H1 (cell line): Measurements from ENCODE around the gene CUL1. TPM values are rescaled to one million over a fixed set of nuclear protein-coding genes. Genes with fewer than 3 reads are reported as not detected.

Experiments used
- CTCF ChIA-PET: fragments of 300-600 bp; sonication (Branson Sonifier 250); formaldehyde crosslinking; loops from one replicate; lab custom pipeline; 2021; ENCODE audit not compliant: partially characterized antibody; lab: Charles Lee
- POLR2A ChIA-PET: fragments of 300-600 bp; sonication (Branson Sonifier 250); formaldehyde crosslinking; loops from one replicate; lab custom pipeline; 2021; ENCODE audit warnings: inconsistent platforms; ENCODE audit not compliant: partially characterized antibody; lab: Charles Lee
- DNase-seq, 2 experiments: peaks; one replicate each; pipeline versions ENCODE4 v3.0.0 to v3.0.0-alpha.2; 2010 to 2022; ENCODE audit warnings: low spot score in 2 of 2, low read depth in 1 of 2, mixed read lengths in 1 of 2
- FAIRE-seq: peaks from 2 replicates; lab custom pipeline; 2011; peaks lifted over from hg19 to GRCh38; lab: Jason Lieb, UNC
- H2AFZ ChIP-seq: 2 replicates; pipeline ENCODE4 v1.8.1; 2012; ENCODE audit warnings: low read length, inconsistent platforms
- H2AK5ac ChIP-seq: 2 replicates; pipeline ENCODE4 v1.6.1; 2013; ENCODE audit warnings: low read depth, low read length
- H2BK120ac ChIP-seq: replicated peaks from 2 replicates; pipeline ENCODE3; 2013; ENCODE audit warnings: low read depth, low read length, inconsistent platforms
- H2BK12ac ChIP-seq: 2 replicates; pipeline ENCODE4 v1.6.1; 2013; ENCODE audit warnings: low read depth, low read length
- H2BK15ac ChIP-seq: 2 replicates; pipeline ENCODE4 v1.6.1; 2013; ENCODE audit warnings: low read length
- H2BK20ac ChIP-seq: 2 replicates; pipeline ENCODE4 v1.6.1; 2013; ENCODE audit warnings: low read length
- H2BK5ac ChIP-seq: 2 replicates; pipeline ENCODE4 v1.6.1; 2013; ENCODE audit warnings: low read depth, low read length
- H3K14ac ChIP-seq: 2 replicates; pipeline ENCODE4 v1.6.1; 2013; ENCODE audit warnings: inconsistent platforms; ENCODE audit not compliant: insufficient read length
- H3K18ac ChIP-seq: 2 replicates; pipeline ENCODE4 v1.6.1; 2013; ENCODE audit warnings: low read length; ENCODE audit errors: extremely low read depth
- H3K23ac ChIP-seq: 2 replicates; pipeline ENCODE4 v1.6.1; 2013; ENCODE audit warnings: inconsistent platforms; ENCODE audit not compliant: insufficient read length
- H3K23me2 ChIP-seq: 2 replicates; pipeline ENCODE4 v1.6.1; 2013; ENCODE audit warnings: low read depth, low read length
- H3K27ac ChIP-seq: 2 replicates; pipeline ENCODE4 v1.6.1; 2011; ENCODE audit warnings: low read depth, low read length, inconsistent platforms
- H3K27me3 ChIP-seq, 4 experiments: replicated peaks in 1 of 4; 1 replicate in 1 of 4; 2 replicates in 3 of 4; pipeline versions ENCODE4 v1.6.1 to v1.8.1; 2011 to 2013; ENCODE audit warnings: low read length in 3 of 4, mild to moderate bottlenecking in 3 of 4, inconsistent platforms in 2 of 4, mixed read lengths in 2 of 4, moderate library complexity in 1 of 4; ENCODE audit not compliant: control insufficient read depth in 3 of 4, insufficient read depth in 3 of 4; ENCODE audit errors: extremely low read depth in 1 of 4
- H3K36me3 ChIP-seq, 4 experiments: 2 replicates each; pipeline versions ENCODE4 v1.6.1 to v1.8.1; 2011 to 2013; ENCODE audit warnings: mild to moderate bottlenecking in 4 of 4, low read length in 3 of 4, moderate library complexity in 2 of 4, control low read depth in 1 of 4, inconsistent platforms in 1 of 4; ENCODE audit not compliant: insufficient read depth in 4 of 4, control insufficient read depth in 2 of 4
- H3K4ac ChIP-seq: replicated peaks from 2 replicates; pipeline ENCODE3; 2013; ENCODE audit warnings: low read length, low read depth, mixed read lengths, inconsistent platforms; ENCODE audit not compliant: insufficient read length
- H3K4me1 ChIP-seq, 4 experiments: replicated peaks in 1 of 4; 1 replicate in 1 of 4; 2 replicates in 3 of 4; pipeline versions ENCODE4 v1.6.1 to v1.8.1; 2011 to 2013; ENCODE audit warnings: low read length in 3 of 4, inconsistent platforms in 2 of 4, mixed read lengths in 1 of 4; ENCODE audit not compliant: insufficient read depth in 4 of 4, control insufficient read depth in 3 of 4
- H3K4me2 ChIP-seq, 2 experiments: 2 replicates each; pipeline versions ENCODE4 v1.6.1 to v1.8.1; 2011 to 2013; ENCODE audit warnings: low read depth in 2 of 2, low read length in 2 of 2, control low read depth in 1 of 2, inconsistent platforms in 1 of 2, mild to moderate bottlenecking in 1 of 2; ENCODE audit not compliant: insufficient read depth in 1 of 2
- H3K4me3 ChIP-seq, 4 experiments: fragments of 200-600, 300-600 bp in 1 of 4; sonication (generic), shearing (Covaris generic), sonication (Bioruptor Twin) in 1 of 4; 2 replicates each; pipeline versions ENCODE4 v1.5.1 to v1.8.1; 2011 to 2016; ENCODE audit warnings: low read length in 4 of 4, low read depth in 3 of 4, control low read depth in 2 of 4, inconsistent platforms in 2 of 4, mild to moderate bottlenecking in 2 of 4, mixed read lengths in 1 of 4, moderate library complexity in 1 of 4; ENCODE audit not compliant: insufficient read depth in 2 of 4; ENCODE audit errors: extremely low read depth in 1 of 4
- H3K56ac ChIP-seq: replicated peaks from 2 replicates; pipeline ENCODE3; 2013; ENCODE audit warnings: low read depth, mild to moderate bottlenecking, mixed read lengths, low read length, inconsistent platforms; ENCODE audit not compliant: insufficient read length
- H3K79me1 ChIP-seq: 2 replicates; pipeline ENCODE4 v1.6.1; 2013; ENCODE audit warnings: low read depth, low read length, control low read depth
- H3K79me2 ChIP-seq, 2 experiments: 2 replicates each; pipeline versions ENCODE4 v1.6.1 to v1.8.1; 2012 to 2013; ENCODE audit warnings: low read length in 2 of 2, mild to moderate bottlenecking in 2 of 2, inconsistent platforms in 1 of 2; ENCODE audit not compliant: insufficient read depth in 2 of 2, control insufficient read depth in 1 of 2
- H3K9ac ChIP-seq, 4 experiments: replicated peaks in 1 of 4; 1 replicate in 1 of 4; 2 replicates in 3 of 4; pipeline versions ENCODE4 v1.6.1 to v1.8.1; 2011 to 2013; ENCODE audit warnings: low read depth in 3 of 4, low read length in 3 of 4, control low read depth in 2 of 4, mild to moderate bottlenecking in 2 of 4, moderate library complexity in 2 of 4, inconsistent platforms in 1 of 4; ENCODE audit errors: extremely low read depth in 1 of 4
- H3K9me3 ChIP-seq, 2 experiments: 2 replicates each; pipeline versions ENCODE4 v1.6.1 to v1.8.1; 2012 to 2013; ENCODE audit warnings: mild to moderate bottlenecking in 2 of 2, moderate library complexity in 2 of 2, control low read depth in 1 of 2, inconsistent platforms in 1 of 2, low read depth in 1 of 2, low read length in 1 of 2, mixed read lengths in 1 of 2; ENCODE audit not compliant: insufficient read depth in 2 of 2
- H4K20me1 ChIP-seq, 2 experiments: replicated peaks in 1 of 2; 2 replicates each; pipeline versions ENCODE3 to v1.8.1; 2011 to 2013; ENCODE audit warnings: inconsistent platforms in 2 of 2, low read length in 2 of 2, mild to moderate bottlenecking in 1 of 2; ENCODE audit not compliant: insufficient read depth in 2 of 2, control insufficient read depth in 1 of 2
- H4K5ac ChIP-seq: 2 replicates; pipeline ENCODE4 v1.6.1; 2013; ENCODE audit warnings: low read length, low read depth, mixed read lengths, inconsistent platforms; ENCODE audit not compliant: insufficient read length
- H4K8ac ChIP-seq: 2 replicates; pipeline ENCODE4 v1.8.0; 2013; ENCODE audit warnings: mild to moderate bottlenecking, moderate library complexity, low read length, inconsistent platforms; ENCODE audit not compliant: insufficient read depth; ENCODE audit errors: extremely low read depth
- H4K91ac ChIP-seq: replicated peaks from 2 replicates; pipeline ENCODE3; 2013; ENCODE audit warnings: low read length, mixed read lengths, inconsistent platforms; ENCODE audit not compliant: insufficient read length
- CHD1 ChIP-seq: IDR thresholded peaks from 2 replicates; pipeline ENCODE4 v1.6.1; 2012; ENCODE audit warnings: low read depth, low read length, improper control_type of control experiment
- EZH2 ChIP-seq: fragments of 200-600 bp; sonication (generic); IDR thresholded peaks from 2 replicates; pipeline ENCODE4 v1.7.1; 2012; ENCODE audit warnings: low read depth, mild to moderate bottlenecking, moderate library complexity, low read length, inconsistent platforms; ENCODE audit not compliant: severe bottlenecking
- POLR2A ChIP-seq, 2 experiments: IDR thresholded peaks; 1 replicate in 1 of 2; 2 replicates in 1 of 2; pipeline ENCODE4 v1.6.1; 2011; ENCODE audit warnings: low read depth in 2 of 2, low read length in 2 of 2, mild to moderate bottlenecking in 2 of 2; ENCODE audit errors: control extremely low read depth in 1 of 2
- RAD21 ChIP-seq, 2 experiments: IDR thresholded peaks in 1 of 2; conservative IDR thresholded peaks in 1 of 2; 2 replicates each; pipeline ENCODE4 v1.6.1; 2011; ENCODE audit warnings: low read depth in 2 of 2, low read length in 2 of 2, improper control_type of control experiment in 1 of 2, inconsistent platforms in 1 of 2, mild to moderate bottlenecking in 1 of 2, moderate library complexity in 1 of 2
- SRF ChIP-seq: IDR thresholded peaks from 2 replicates; pipeline ENCODE4 v1.6.1; 2011; ENCODE audit warnings: mild to moderate bottlenecking, low read depth, low read length, moderate library complexity
- WGBS, 2 experiments: shearing (Covaris generic) in 1 of 2; methylation state at CpG; one replicate each; pipeline versions ENCODE4 v1.1.6 to v1.1.7; 2013 to 2015; ENCODE audit warnings: low lambda C conversion rate in 2 of 2, mixed read lengths in 2 of 2, inconsistent platforms in 1 of 2, low coverage in 1 of 2, missing lambda C conversion rate in 1 of 2; ENCODE audit not compliant: insufficient replicate concordance in 2 of 2, insufficient coverage in 1 of 2, insufficient read length in 1 of 2; ENCODE audit errors: extremely low coverage in 1 of 2, missing lambda C conversion rate in 1 of 2; 5-methylcytosine and 5-hydroxymethylcytosine counted together
- polyA plus RNA-seq, 7 experiments: library from polyadenylated mRNA; depleted of rRNA in 3 of 7; stranded (reverse) in 5 of 7; unstranded in 2 of 7; fragments of >200 nt in 5 of 7; fragments of 200-250 nt in 2 of 7; gene quantifications; 1 replicate in 5 of 7; 2 replicates in 1 of 7; 4 replicates in 1 of 7; pipeline versions ENCODE4 v1.2.1 to v1.2.3, GENCODE V29; 2011 to 2013; ENCODE audit warnings: missing spikeins in 2 of 7, mixed read lengths in 2 of 7
- total RNA-seq: library from RNA; stranded (reverse); fragmentation: NEBNext Ultra II Directional; extraction: Animal tissue kit (Norgen Biotek cat#: 25700); gene quantifications from 2 replicates; pipeline ENCODE4 v1.2.1, GENCODE V29; 2021

Gene CUL1
- total and polyA plus RNA-seq, 2 of the 8 experiments (the other 6 are each of a cell fraction or from before 2014, with no cell fraction given): 33.0 to 77.3 TPM

- Histone ChIP-seq H2AK5ac (no peak overlapping the region), H2BK20ac (no peak overlapping the region), H3K4me2 (peak overlapping the region in 1 of 2 experiments; percentile 36; a peak in 1 of 4 replicates), H3K36me3 (peaks cover 0 to 6% (median 2%) of the 10 kb centered on the region in 4 experiments; a peak in 3 of 8 replicates), H2BK15ac (no peak overlapping the region), H3K27me3 (no peaks in the 10 kb centered on the region), H3K79me1 (peaks cover 6% of the 10 kb centered on the region; the same call in 1 of the 2 replicates), H4K20me1 (no peaks in the 10 kb centered on the region), H3K79me2 (peaks cover 0 to 53% of the 10 kb centered on the region in 2 experiments; a peak in 2 of 4 replicates), H3K9ac (no peak overlapping the region; a peak in 1 of 7 replicates), H4K8ac (no peak overlapping the region), H3K56ac (no peak overlapping the region), H2AFZ (no peak overlapping the region), H3K18ac (no peak overlapping the region), H4K91ac (no peak overlapping the region), H3K4me3 (no peak overlapping the region), H3K4me1 (peaks cover 5 to 10% (median 8%) of the 10 kb centered on the region in 4 experiments; a peak in 6 of 7 replicates), H4K5ac (no peak overlapping the region), H3K27ac (no peak overlapping the region), H3K14ac (no peak overlapping the region), H2BK5ac (no peak overlapping the region), H3K9me3 (no peaks in the 10 kb centered on the region; a peak in 1 of 4 replicates), H2BK12ac (no peak overlapping the region), H3K23me2 (no peaks in the 10 kb centered on the region), H3K4ac (no peak overlapping the region), H2BK120ac (no peak overlapping the region), H3K23ac (no peak overlapping the region)
- CTCF ChIA-PET: interaction anchor here (0.5 to 4.2 kb wide), 25 partner anchors 9 to 235 kb away, joined by 3 to 35 read pairs (median 4); no protein-coding TSS in a partner anchor
- DNase-seq (peak; percentile 68 to 79), FAIRE-seq (peak; percentile 94)
- 13% methylated on average over 3 of the region's 3 CpGs; no CpG with 5 or more reads in 1 of the 2 experiments for WGBS, 2 experiments
- POLR2A ChIA-PET: interaction anchor here (0.6 to 2.2 kb wide), 8 partner anchors 19 to 142 kb away, joined by 3 to 21 read pairs (median 3); partner anchors contain the start of gene CUL1
- TF ChIP-seq RAD21 (IDR thresholded peaks at IDR 0.05 in 1 of 2, conservative IDR thresholded peaks at IDR 0.05 in 1 of 2; ENCODE audit: low read depth in 2 of 2, low read length in 2 of 2) (peak; percentile 57 to 63), CHD1 (no peak), SRF (no peak), EZH2 (no peak), POLR2A (IDR thresholded peaks at IDR 0.05; ENCODE audit: control extremely low read depth in 1 of 2, low read depth in 2 of 2, low read length in 2 of 2) (no peak)
Measured at GRCh38 chr7:148747274-148747673, 48.6 kb downstream of the CUL1 start.
